Fibroblast of skin of abdomen (primary cell): Measurements from ENCODE around the gene VCL.

Source experiments
- DNase-seq: peaks from one replicate; pipeline ENCODE4 v3.0.0-alpha.2; 2013

The VCL gene

GRCh38 chr10:74078037-74078436 is 80.1 kb downstream of the VCL start:
- DNase-seq: peak; percentile 87

DNA sequence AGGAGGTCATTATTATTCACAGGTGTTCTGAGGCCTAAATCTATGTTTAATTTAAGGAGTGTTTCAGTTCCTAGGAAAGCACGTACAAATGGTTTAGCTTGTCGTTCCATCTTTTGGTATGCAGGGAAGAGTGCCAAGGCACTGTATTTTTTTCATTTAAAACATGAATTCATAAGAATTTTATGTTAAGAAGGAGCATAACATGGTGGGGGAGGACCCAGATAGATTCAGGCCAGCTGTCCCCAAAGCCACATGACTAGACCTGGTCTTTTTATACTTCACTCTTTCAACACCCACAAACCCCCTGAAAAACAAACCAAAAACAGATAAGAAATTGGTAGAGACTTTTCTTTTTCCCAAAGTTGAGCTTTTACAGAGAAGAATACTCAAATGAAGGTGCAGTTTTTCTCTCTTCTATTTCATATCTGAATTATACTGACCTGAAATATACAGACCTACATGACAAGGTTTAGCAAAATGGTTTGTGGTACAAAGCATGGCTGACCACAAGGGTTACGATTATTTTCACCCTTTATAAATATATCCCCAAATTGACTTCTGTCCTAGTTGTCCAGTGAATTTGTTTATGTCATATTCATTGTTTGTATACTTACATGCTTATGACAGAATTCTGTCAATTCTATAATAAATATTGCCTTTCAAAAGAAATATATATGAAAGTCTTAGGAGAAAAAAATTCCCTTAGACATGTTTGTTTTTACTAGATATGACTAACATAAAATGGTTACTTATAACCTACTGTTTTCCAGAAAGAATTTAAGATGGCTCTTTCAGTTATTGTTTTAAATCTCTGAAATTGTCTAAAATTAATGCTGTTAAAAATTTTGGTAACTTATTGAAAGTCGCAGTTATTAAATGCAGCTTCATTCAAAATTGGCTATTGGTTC is 81.4 kb downstream of the VCL start:
- peak; percentile 39 for DNase-seq

GRCh38 chr10:74079936-74080590 is 82.1 kb downstream of the VCL start:
- peak; percentile 57 for DNase-seq

DNA sequence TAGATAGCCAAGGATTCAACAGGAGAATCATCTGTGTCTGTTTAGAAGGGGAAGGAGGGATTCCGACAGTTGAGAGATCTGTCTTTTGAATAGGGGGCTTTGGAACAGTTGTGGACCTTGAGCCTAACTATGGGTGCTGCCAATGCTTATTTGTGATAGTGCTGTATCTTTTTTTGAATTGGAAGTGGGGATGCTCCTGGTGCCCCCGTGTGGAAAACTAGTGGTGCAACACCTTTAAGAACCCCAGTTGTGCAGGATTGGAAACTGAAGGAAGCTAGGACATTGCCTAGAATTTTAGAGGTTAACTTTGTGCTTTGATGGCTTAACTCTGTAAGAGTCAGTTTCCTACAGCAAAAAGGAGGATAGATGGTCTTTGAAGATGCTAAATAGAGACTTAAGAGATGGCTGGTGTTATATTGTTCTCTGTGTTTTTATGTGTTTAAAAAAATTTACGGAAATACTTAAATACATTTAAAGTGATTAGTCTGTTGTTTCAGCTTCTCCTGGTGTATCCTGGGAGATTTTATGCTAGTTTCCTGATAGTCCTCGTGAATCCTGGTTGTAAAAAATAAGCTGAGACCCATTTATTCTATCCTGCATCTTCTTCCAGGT is 83.4 kb downstream of the VCL start:
- DNase-seq: peak; percentile 60

GRCh38 chr10:74081941-74082718 is 84.2 kb downstream of the VCL start:
- DNase-seq: no peak

GRCh38 chr10:74083304-74083703 is 85.4 kb downstream of the VCL start:
- DNase-seq: no peak

- no peak for DNase-seq
These were observed 87.0 kb downstream of the VCL start for GRCh38 chr10:74084955-74085354.

DNA sequence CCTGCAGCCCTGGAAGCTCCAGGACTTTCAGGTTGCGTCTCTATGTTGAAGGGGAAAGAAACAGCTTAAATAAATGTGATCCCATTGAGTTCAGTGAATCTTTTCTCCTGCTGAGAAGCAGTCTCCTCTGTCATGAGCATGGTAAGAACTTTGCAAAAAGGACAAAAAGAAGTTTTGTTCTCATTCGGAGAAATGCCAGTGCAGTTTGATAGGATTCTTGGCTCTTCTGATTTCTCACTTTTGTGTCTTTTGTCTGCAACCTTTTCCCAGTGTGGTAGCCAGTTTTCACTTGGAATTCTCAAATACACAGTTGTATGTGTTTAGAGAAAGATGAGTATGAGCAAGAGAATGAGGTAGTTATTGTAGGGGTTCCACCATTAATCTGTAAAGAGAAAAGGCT is 88.4 kb downstream of the VCL start:
- DNase-seq: no peak

GRCh38 chr10:74088722-74089121 is 90.8 kb downstream of the VCL start:
- DNase-seq: no peak

- no peak for DNase-seq
These were observed 94.5 kb downstream of the VCL start for GRCh38 chr10:74092372-74092771.

DNA sequence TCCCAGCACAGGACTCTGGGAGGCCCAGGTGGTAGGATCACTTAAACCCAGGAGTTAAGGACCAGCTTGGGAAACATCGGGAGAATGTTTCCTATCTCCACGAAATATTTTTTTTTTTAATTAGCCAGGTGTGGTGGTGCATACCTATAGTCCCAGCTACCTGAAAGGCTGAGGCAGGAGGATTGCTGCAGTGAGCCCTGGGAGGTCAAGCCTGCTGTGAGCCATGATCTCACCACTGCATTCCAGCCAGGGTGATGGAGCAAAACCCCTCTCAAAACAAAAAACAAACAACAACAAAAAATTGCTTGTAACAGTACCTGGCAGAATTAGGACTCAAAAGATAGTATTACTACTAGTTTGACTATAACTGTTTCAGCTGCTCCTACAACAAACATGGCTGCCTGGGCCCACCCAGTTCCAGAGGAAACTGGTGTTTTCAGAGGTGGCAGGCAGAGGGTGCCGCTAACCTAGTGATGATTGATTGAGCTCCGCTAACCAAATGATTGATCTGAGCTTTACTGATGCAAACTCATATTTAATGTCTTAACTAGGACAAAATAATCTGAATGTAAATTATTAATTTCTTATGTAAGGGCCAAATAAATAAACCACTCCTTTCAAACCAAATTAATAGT is 95.7 kb downstream of the VCL start:
- no peak for DNase-seq

GRCh38 chr10:74094231-74094630 is 96.3 kb downstream of the VCL start:
- no peak for DNase-seq

GRCh38 chr10:74096777-74097176 is 98.9 kb downstream of the VCL start:
- no peak for DNase-seq

- DNase-seq: no peak
These were observed 99.9 kb downstream of the VCL start for GRCh38 chr10:74097776-74098175.

DNA sequence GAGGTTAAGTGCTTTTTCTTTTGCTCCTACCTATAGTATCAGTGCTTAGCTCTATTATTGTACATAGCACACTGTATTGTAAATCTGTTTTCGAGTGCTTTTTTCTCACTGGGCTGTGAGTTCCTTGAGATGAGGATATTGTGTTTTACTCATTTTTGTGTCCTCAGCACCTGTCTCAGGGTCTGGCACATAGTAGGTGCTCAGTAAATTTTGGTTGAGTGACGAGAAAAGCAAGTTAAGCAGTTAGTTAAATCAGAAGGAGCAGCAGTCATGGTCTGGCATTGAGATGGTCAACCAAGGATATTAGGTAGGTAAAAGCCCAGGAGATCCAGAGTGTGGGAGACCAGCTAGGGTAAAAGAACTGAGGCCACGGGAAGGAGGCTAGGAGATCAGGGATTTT is 101.5 kb downstream of the VCL start:
- no peak for DNase-seq

GRCh38 chr10:74099836-74100235 is 101.9 kb downstream of the VCL start:
- no peak for DNase-seq

DNA sequence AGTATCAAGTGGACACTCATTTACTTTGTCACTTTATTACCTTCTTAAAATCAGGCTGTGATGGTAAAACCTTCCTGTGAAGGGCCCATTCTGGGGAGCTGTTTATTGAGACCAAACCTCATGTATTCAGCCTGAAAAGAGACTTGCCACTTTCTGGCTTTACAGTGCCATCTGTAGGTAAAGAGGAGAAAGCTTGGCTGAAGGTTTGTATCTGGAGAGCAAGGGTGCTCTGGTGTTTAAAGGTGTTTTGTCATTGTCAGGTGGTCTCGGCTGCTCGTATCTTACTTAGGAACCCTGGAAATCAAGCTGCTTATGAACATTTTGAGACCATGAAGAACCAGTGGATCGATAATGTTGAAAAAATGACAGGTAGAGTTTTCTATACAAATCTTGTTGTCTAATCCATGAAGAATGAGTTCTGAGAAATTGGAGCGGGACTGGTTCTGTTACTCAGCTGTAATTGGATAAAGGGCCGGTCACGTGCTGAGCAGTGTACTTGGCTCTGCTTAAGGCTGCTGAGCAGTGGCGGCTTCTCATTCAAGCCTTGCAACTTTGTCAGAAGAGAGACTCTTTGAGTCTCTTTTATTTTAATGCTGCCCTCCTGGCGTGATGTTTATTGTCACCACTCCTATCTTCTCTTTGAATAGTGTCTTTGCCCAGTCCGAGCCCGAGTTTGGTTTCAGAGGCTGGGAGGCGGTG is 105.8 kb downstream of the VCL start:
- DNase-seq: peak; percentile 28

- DNase-seq: no peak
These were observed 106.6 kb downstream of the VCL start for GRCh38 chr10:74104480-74104879.

- no peak for DNase-seq
These were observed 107.1 kb downstream of the VCL start for GRCh38 chr10:74104996-74105395.

- no peak for DNase-seq
These were observed 109.5 kb downstream of the VCL start for GRCh38 chr10:74107391-74107790.

GRCh38 chr10:74109452-74109851 is 111.5 kb downstream of the VCL start:
- DNase-seq: no peak

DNA sequence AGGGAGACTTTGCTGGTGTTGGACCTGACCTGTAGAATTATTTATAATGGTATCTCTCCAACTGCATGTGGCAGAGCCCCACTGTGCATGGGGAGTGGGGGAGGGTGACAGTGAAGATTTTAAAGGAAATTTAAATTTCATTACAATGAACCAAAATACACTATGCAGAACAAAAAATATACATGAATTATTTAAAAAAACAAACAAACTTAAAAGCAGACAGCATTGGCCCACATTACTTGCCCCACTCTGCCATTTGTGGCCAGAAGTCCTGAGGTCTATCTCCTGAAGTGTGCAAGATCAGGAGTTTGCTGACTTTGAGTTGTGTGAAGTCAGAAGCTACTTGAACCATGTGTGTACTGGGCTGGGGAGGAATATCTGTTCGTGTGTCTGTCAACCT is 112.2 kb downstream of the VCL start:
- no peak for DNase-seq
